ENCODE data around the gene UBTFL1. TPM values are rescaled to one million over a fixed set of nuclear protein-coding genes. Genes with fewer than 3 reads are reported as not detected.
A peak's percentile ranks its signal among the peaks of the same experiment; 100 is the strongest.
"Not testable (repeated sequence)": the region's sequence is repeated elsewhere in the genome, so short reads cannot be mapped to it uniquely, and the experiment has no call there.

Gene UBTFL1
- not detected in 2 replicates for total RNA-seq
- long read RNA-seq, result 0 reads

- H3K9me3 Mint-ChIP-seq; H3K4me1 Mint-ChIP-seq; H3K36me3 Mint-ChIP-seq (ENCODE audit: low read depth); H3K4me3 Mint-ChIP-seq; H3K27ac Mint-ChIP-seq (ENCODE audit: unreplicated experiment); H3K27me3 Mint-ChIP-seq (ENCODE audit: low read depth); DNase-seq (ENCODE audit: low read depth, low spot score): not testable (repeated sequence)
Observed at GRCh38 chr11:90085650-90086049, at the start of gene UBTFL1. UBTFL1 (plus strand) TSS chr11:90085950; CDS start chr11:90085950, 0 bp downstream.

- H3K36me3 Mint-ChIP-seq (ENCODE audit: low read depth); H3K4me3 Mint-ChIP-seq; H3K27ac Mint-ChIP-seq (ENCODE audit: unreplicated experiment); H3K4me1 Mint-ChIP-seq; H3K27me3 Mint-ChIP-seq (ENCODE audit: low read depth); H3K9me3 Mint-ChIP-seq: not testable (repeated sequence)
- peak; percentile 3 for DNase-seq (ENCODE audit: low read depth, low spot score)
Observed at GRCh38 chr11:90051591-90052209, 34.0 kb upstream of the UBTFL1 start.

- not testable (repeated sequence) for H3K4me1 Mint-ChIP-seq; H3K36me3 Mint-ChIP-seq (ENCODE audit: low read depth); H3K9me3 Mint-ChIP-seq; H3K27me3 Mint-ChIP-seq (ENCODE audit: low read depth); H3K4me3 Mint-ChIP-seq; H3K27ac Mint-ChIP-seq (ENCODE audit: unreplicated experiment)
- peak; percentile 43 for DNase-seq (ENCODE audit: low read depth, low spot score)
- TF ChIP-seq CTCF (conservative IDR thresholded peaks at IDR 0.05), result peak; percentile 45
Observed at GRCh38 chr11:90052311-90052710, 33.4 kb upstream of the UBTFL1 start.

- not testable (repeated sequence) for H3K4me3 Mint-ChIP-seq; H3K27ac Mint-ChIP-seq (ENCODE audit: unreplicated experiment); H3K36me3 Mint-ChIP-seq (ENCODE audit: low read depth); H3K27me3 Mint-ChIP-seq (ENCODE audit: low read depth); DNase-seq (ENCODE audit: low read depth, low spot score); H3K4me1 Mint-ChIP-seq; H3K9me3 Mint-ChIP-seq
Observed at GRCh38 chr11:90053545-90053944, 32.2 kb upstream of the UBTFL1 start.

GRCh38 chr11:90088731-90089130, 3.0 kb downstream of the UBTFL1 start:
- not testable (repeated sequence) for H3K27ac Mint-ChIP-seq (ENCODE audit: unreplicated experiment); H3K9me3 Mint-ChIP-seq; H3K4me3 Mint-ChIP-seq; H3K27me3 Mint-ChIP-seq (ENCODE audit: low read depth); H3K36me3 Mint-ChIP-seq (ENCODE audit: low read depth); DNase-seq (ENCODE audit: low read depth, low spot score); H3K4me1 Mint-ChIP-seq

GRCh38 chr11:90095230-90095924, 9.6 kb downstream of the UBTFL1 start:
- not testable (repeated sequence) for H3K9me3 Mint-ChIP-seq; H3K27ac Mint-ChIP-seq (ENCODE audit: unreplicated experiment); H3K36me3 Mint-ChIP-seq (ENCODE audit: low read depth); H3K4me1 Mint-ChIP-seq; H3K27me3 Mint-ChIP-seq (ENCODE audit: low read depth); DNase-seq (ENCODE audit: low read depth, low spot score); H3K4me3 Mint-ChIP-seq

- H3K4me3 Mint-ChIP-seq; H3K9me3 Mint-ChIP-seq; H3K36me3 Mint-ChIP-seq (ENCODE audit: low read depth); H3K27ac Mint-ChIP-seq (ENCODE audit: unreplicated experiment); DNase-seq (ENCODE audit: low read depth, low spot score); H3K27me3 Mint-ChIP-seq (ENCODE audit: low read depth); H3K4me1 Mint-ChIP-seq: not testable (repeated sequence)
Observed at GRCh38 chr11:90098261-90098660, 12.5 kb downstream of the UBTFL1 start.

- Mint-ChIP-seq H3K4me3 (no peak overlapping the region), H3K9me3 (peaks cover under 1% of the 10 kb centered on the region)
- TF ChIP-seq CTCF (conservative IDR thresholded peaks at IDR 0.05), result no peak
Observed at GRCh38 chr11:90100431-90100830, 14.7 kb downstream of the UBTFL1 start.

More at GRCh38 chr11:90100431-90100830, 14.7 kb downstream of the UBTFL1 start:
- Mint-ChIP-seq H3K36me3 (ENCODE audit: low read depth) (no peaks in the 10 kb centered on the region), H3K27ac (ENCODE audit: unreplicated experiment) (no peak overlapping the region), H3K27me3 (ENCODE audit: low read depth) (no peaks in the 10 kb centered on the region), H3K4me1 (no peaks in the 10 kb centered on the region)
- DNase-seq (ENCODE audit: low read depth, low spot score), result no peak

All from neural crest cell (in vitro differentiated cells).